Caco-2 (cell line): ENCODE measurements around the gene FFAR3. TPM values are rescaled to one million over a fixed set of nuclear protein-coding genes. Genes with fewer than 3 reads are reported as not detected.
A peak's percentile ranks its signal among the peaks of the same experiment; 100 is the strongest.

Source experiments
- BruUV-seq: library from RNA; stranded (reverse); fragments of 400-500 nt; replicated peaks from 2 replicates; lab custom pipeline; 2021; lab: Mats Ljungman, UMichigan
- CTCF ChIA-PET: fragments of 300-600 bp; sonication (Branson Sonifier 250); formaldehyde crosslinking; loops from one replicate; lab custom pipeline; 2022; ENCODE audit warnings: antibody characterized with exemption; lab: Charles Lee
- POLR2A ChIA-PET: fragments of 300-600 bp; sonication (Branson Sonifier 250); formaldehyde crosslinking; loops from one replicate; lab custom pipeline; 2022; ENCODE audit warnings: antibody characterized with exemption; lab: Charles Lee
- DNase-seq, 2 experiments: peaks; one replicate each; pipeline versions ENCODE4 v3.0.0 to v3.0.0-alpha.2; 2020 to 2022
- H3K27me3 ChIP-seq: replicated peaks from 2 replicates; pipeline ENCODE4 v1.6.0; 2011; ENCODE audit warnings: low read length; ENCODE audit not compliant: control insufficient read depth, insufficient read depth
- H3K36me3 ChIP-seq: 2 replicates; pipeline ENCODE4 v1.5.1; 2011; ENCODE audit warnings: low read length; ENCODE audit not compliant: control insufficient read depth, insufficient read depth
- H3K4me1 ChIP-seq: fragments of 250-450 bp; sonication (Bioruptor Pico); 2 replicates; pipeline ENCODE4 v1.5.1; 2020; ENCODE audit warnings: mild to moderate bottlenecking
- H3K4me3 ChIP-seq: 2 replicates; pipeline ENCODE4 v1.5.1; 2011; ENCODE audit warnings: low read depth, mild to moderate bottlenecking, control low read depth, low read length
- H3K9me3 ChIP-seq: fragments of 250-450 bp; sonication (Bioruptor Pico); 2 replicates; pipeline ENCODE4 v1.5.1; 2020; ENCODE audit warnings: mild to moderate bottlenecking, moderate library complexity
- H3K27ac Mint-ChIP-seq: one replicate; pipeline ENCODE4 v1.8.0; 2022; ENCODE audit warnings: mixed read lengths; ENCODE audit not compliant: unreplicated experiment
- H3K27me3 Mint-ChIP-seq: one replicate; pipeline ENCODE4 v1.8.0; 2022; ENCODE audit warnings: mixed read lengths; ENCODE audit not compliant: insufficient read depth, unreplicated experiment
- H3K36me3 Mint-ChIP-seq: one replicate; pipeline ENCODE4 v1.8.0; 2022; ENCODE audit warnings: mild to moderate bottlenecking, mixed read lengths; ENCODE audit not compliant: insufficient read depth, unreplicated experiment
- H3K4me1 Mint-ChIP-seq: one replicate; pipeline ENCODE4 v1.8.0; 2022; ENCODE audit warnings: low read depth, mixed read lengths; ENCODE audit not compliant: unreplicated experiment
- H3K4me3 Mint-ChIP-seq: one replicate; pipeline ENCODE4 v1.8.0; 2022; ENCODE audit warnings: mild to moderate bottlenecking, moderate library complexity, mixed read lengths; ENCODE audit not compliant: unreplicated experiment
- H3K9me3 Mint-ChIP-seq: one replicate; pipeline ENCODE4 v1.8.0; 2022; ENCODE audit warnings: mixed read lengths; ENCODE audit not compliant: unreplicated experiment
- CTCF ChIP-seq, 2 experiments: fragments of 200-600 bp in 1 of 2; IDR thresholded peaks; 1 replicate in 1 of 2; 2 replicates in 1 of 2; pipeline versions ENCODE4 v1.5.1 to v1.8.0; 2011 to 2022; ENCODE audit warnings: antibody characterized with exemption in 1 of 2, control low read depth in 1 of 2, inconsistent platforms in 1 of 2, low read depth in 1 of 2, low read length in 1 of 2, mild to moderate bottlenecking in 1 of 2, moderate library complexity in 1 of 2; ENCODE audit not compliant: insufficient read depth in 1 of 2, severe bottlenecking in 1 of 2, unreplicated experiment in 1 of 2
- intact Hi-C: fragments of 100-400 bp; cut with micrococcal nuclease; formaldehyde crosslinking; loops from one replicate; pipeline ENCODE4 v1.10.0; 2022; ENCODE audit not compliant: unreplicated experiment
- total RNA-seq: library from RNA; stranded (reverse); gene quantifications from 2 replicates; pipeline ENCODE4 v1.2.3, GENCODE V29; 2022

FFAR3 gene
- total RNA-seq, 1 experiment from 2014 or later, result not detected

- Mint-ChIP-seq H3K4me3 (no peak overlapping the region), H3K36me3 (peaks cover 9% of the 10 kb centered on the region), H3K4me1 (peaks cover 13% of the 10 kb centered on the region), H3K27me3 (no peaks in the 10 kb centered on the region), H3K27ac (no peak overlapping the region), H3K9me3 (peaks cover 22% of the 10 kb centered on the region)
- Histone ChIP-seq H3K36me3 (no peaks in the 10 kb centered on the region), H3K4me1 (peaks cover 13% of the 10 kb centered on the region), H3K27me3 (no peaks in the 10 kb centered on the region), H3K9me3 (no peaks in the 10 kb centered on the region), H3K4me3 (no peak overlapping the region)
- intact Hi-C loops, result no loop called here
- no peak for TF ChIP-seq CTCF (IDR thresholded peaks at IDR 0.05; ENCODE audit: insufficient read depth in 1 of 2, low read depth in 1 of 2, low read length in 1 of 2, severe bottlenecking in 1 of 2, unreplicated experiment in 1 of 2)
- DNase-seq, result no peak
- POLR2A ChIA-PET, result no interaction called here
- BruUV-seq, result no TSS peak
- CTCF ChIA-PET, result interaction anchor here (0.6 kb wide), 1 partner anchor 1008 kb away, joined by 3 read pairs; no protein-coding TSS in a partner anchor
Measured at GRCh38 chr19:35403116-35403760, 45.0 kb downstream of the FFAR3 start.

GRCh38 chr19:35404879-35405622 lies 46.8 kb downstream of the FFAR3 start:
- Histone ChIP-seq H3K4me3 (no peak overlapping the region), H3K27me3 (no peaks in the 10 kb centered on the region), H3K36me3 (no peaks in the 10 kb centered on the region), H3K9me3 (no peaks in the 10 kb centered on the region), H3K4me1 (peaks cover 13% of the 10 kb centered on the region)
- Mint-ChIP-seq H3K36me3 (peaks cover 9% of the 10 kb centered on the region), H3K27ac (peak overlapping the region; percentile 95), H3K4me1 (peaks cover 19% of the 10 kb centered on the region), H3K4me3 (no peak overlapping the region), H3K9me3 (peaks cover 22% of the 10 kb centered on the region), H3K27me3 (no peaks in the 10 kb centered on the region)
- peak; percentile 57 to 73 for DNase-seq
- POLR2A ChIA-PET, result no interaction called here
- intact Hi-C loops, result no loop called here
- no TSS peak for BruUV-seq
- CTCF ChIA-PET, result interaction anchor here (0.9 kb wide), 1 partner anchor 22 kb away, joined by 3 read pairs; no protein-coding TSS in a partner anchor
- TF ChIP-seq CTCF (IDR thresholded peaks at IDR 0.05; ENCODE audit: insufficient read depth in 1 of 2, low read depth in 1 of 2, low read length in 1 of 2, severe bottlenecking in 1 of 2, unreplicated experiment in 1 of 2), result no peak

- Mint-ChIP-seq H3K4me3 (no peak overlapping the region), H3K9me3 (peaks cover 32% of the 10 kb centered on the region), H3K27ac (no peak overlapping the region), H3K36me3 (peaks cover 9% of the 10 kb centered on the region), H3K4me1 (peaks cover 19% of the 10 kb centered on the region), H3K27me3 (no peaks in the 10 kb centered on the region)
- no peaks in the 10 kb centered on the region for H3K36me3 ChIP-seq
- no peaks in the 10 kb centered on the region for H3K27me3 ChIP-seq
- POLR2A ChIA-PET, result no interaction called here
- no peak for DNase-seq
- no TSS peak for BruUV-seq
- TF ChIP-seq CTCF (IDR thresholded peaks at IDR 0.05; ENCODE audit: insufficient read depth in 1 of 2, low read depth in 1 of 2, low read length in 1 of 2, severe bottlenecking in 1 of 2, unreplicated experiment in 1 of 2), result no peak
- CTCF ChIA-PET, result no interaction called here
- no peak overlapping the region for H3K4me3 ChIP-seq
- peaks cover 13% of the 10 kb centered on the region for H3K4me1 ChIP-seq
- intact Hi-C loops, result no loop called here
- H3K9me3 ChIP-seq, result no peaks in the 10 kb centered on the region; the same call in 1 of the 2 replicates
Measured at GRCh38 chr19:35407619-35408018, 49.4 kb downstream of the FFAR3 start.
